Stimulated activated CD8-positive, alpha-beta memory T cell treated with anti-CD3 and anti-CD28 coated beads, Interleukin-15, amount 100 ng/mL, for 48 hours (primary cell): ENCODE data around the gene PRTFDC1.
"Not testable (repeated sequence)": the region's sequence is repeated elsewhere in the genome, so short reads cannot be mapped to it uniquely, and the experiment has no call there.

Experiments used
- DNase-seq, 2 donors: peaks; one replicate each; pipeline ENCODE4 v3.0.0-alpha.2; 2020; ENCODE audit warnings: low read depth in 2 of 2

Gene PRTFDC1

GRCh38 chr10:24965051-24965450 is 12.6 kb upstream of the PRTFDC1 start:
- DNase-seq = no peak

GRCh38 chr10:24963521-24964041 is 11.2 kb upstream of the PRTFDC1 start:
- DNase-seq = no peak

GRCh38 chr10:24962995-24963394 is 10.6 kb upstream of the PRTFDC1 start:
- DNase-seq = no peak

- no peak for DNase-seq
Measured at GRCh38 chr10:24961582-24961981, 9.2 kb upstream of the PRTFDC1 start.

GRCh38 chr10:24959382-24959730 is 7.0 kb upstream of the PRTFDC1 start:
- DNase-seq = no peak

GRCh38 chr10:24958721-24959381 is 6.4 kb upstream of the PRTFDC1 start:
- no peak for DNase-seq

GRCh38 chr10:24958091-24958720 is 5.8 kb upstream of the PRTFDC1 start:
- DNase-seq = no peak

GRCh38 chr10:24957624-24958051 is 5.2 kb upstream of the PRTFDC1 start:
- DNase-seq = not testable (repeated sequence)

- no peak for DNase-seq
Measured at GRCh38 chr10:24953675-24954074, 1.3 kb upstream of the PRTFDC1 start.

- DNase-seq = peak; percentile 8 to 20
Measured at GRCh38 chr10:24952707-24953645, 570 bp upstream of the PRTFDC1 start.

GRCh38 chr10:24951201-24952142 is 934 bp downstream of the PRTFDC1 start:
- peak in 1 of 2 donors; percentile 16 for DNase-seq

GRCh38 chr10:24950439-24950838 is 2.0 kb downstream of the PRTFDC1 start:
- no peak for DNase-seq

GRCh38 chr10:24949616-24950015 is 2.8 kb downstream of the PRTFDC1 start:
- DNase-seq = no peak

- DNase-seq = no peak
Measured at GRCh38 chr10:24947304-24948097, 4.9 kb downstream of the PRTFDC1 start.

- no peak for DNase-seq
Measured at GRCh38 chr10:24944512-24945255, 7.7 kb downstream of the PRTFDC1 start.

- no peak for DNase-seq
Measured at GRCh38 chr10:24938525-24938924, 13.9 kb downstream of the PRTFDC1 start.

- DNase-seq = no peak
Measured at GRCh38 chr10:24938076-24938475, 14.3 kb downstream of the PRTFDC1 start.

- no peak for DNase-seq
Measured at GRCh38 chr10:24935504-24936292, 16.7 kb downstream of the PRTFDC1 start.

GRCh38 chr10:24931236-24931635 is 21.2 kb downstream of the PRTFDC1 start:
- no peak for DNase-seq
